ENCODE data around the gene ECEL1.

ECEL1 gene

DNA sequence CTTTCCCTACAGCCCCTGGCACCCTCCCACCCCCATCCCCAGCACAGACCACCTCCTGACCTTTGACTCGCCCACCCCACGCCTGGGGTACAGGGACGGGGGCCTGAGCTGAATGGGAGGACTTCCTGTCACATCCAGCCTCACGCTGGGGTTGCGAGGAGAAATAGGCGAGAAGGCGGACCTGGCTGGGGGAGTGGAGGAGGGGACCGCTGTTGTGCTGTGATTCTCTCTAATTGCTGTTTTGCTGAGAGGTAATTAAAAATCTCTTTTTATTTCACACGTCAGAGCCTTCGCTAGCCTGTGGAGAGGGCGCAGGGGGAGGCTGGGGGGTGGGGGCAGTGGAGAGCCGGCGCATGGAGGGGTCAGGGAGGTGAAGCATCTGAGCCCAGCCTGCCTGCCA lies 9.7 kb upstream of the ECEL1 start:
- no peak for DNase-seq (ENCODE audit: low spot score)

DNA sequence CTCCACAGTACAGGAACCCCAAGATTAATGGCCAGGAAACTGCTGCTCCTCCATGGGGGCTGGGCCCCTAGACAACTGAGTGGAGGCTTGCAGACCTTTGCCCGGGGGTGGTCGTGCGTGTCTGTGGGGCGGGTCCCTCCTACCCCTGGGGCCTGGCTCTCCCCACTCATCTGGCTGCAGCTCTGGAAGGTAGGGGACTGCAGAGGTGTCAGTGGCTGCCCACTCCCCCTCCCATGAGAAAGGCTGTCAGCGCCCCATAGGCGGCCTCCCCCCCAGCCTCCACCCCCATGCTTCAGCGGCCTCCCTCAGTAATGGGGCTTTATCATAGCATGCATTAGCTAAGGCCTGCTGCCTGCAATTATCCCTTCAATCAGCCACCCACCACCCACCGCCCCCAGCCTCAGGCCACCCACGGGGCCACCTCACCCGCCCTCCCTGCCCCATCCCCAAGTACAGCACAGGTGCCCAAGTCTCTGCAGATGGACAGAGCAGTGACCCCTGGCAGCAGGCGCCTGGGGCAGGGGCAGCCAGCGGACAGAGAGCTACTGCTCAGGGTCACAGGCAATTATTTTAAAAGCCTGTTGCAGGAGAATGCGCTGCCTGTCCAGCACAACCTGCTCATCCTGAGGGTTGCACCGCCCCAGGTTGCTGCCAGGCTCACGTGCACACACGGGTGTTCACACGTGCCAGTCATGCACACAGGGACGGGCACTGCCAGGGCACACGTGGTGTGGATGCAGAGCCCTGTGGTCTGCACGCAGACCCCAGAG lies 9.1 kb upstream of the ECEL1 start:
- DNase-seq (ENCODE audit: low spot score): no peak

GRCh38 chr2:232495292-232495691 lies 7.7 kb upstream of the ECEL1 start:
- no peak for DNase-seq (ENCODE audit: low spot score)

- DNase-seq (ENCODE audit: low spot score): no peak
These were observed 6.9 kb upstream of the ECEL1 start for GRCh38 chr2:232494542-232494941.

GRCh38 chr2:232493701-232494474 lies 6.3 kb upstream of the ECEL1 start:
- no peak for DNase-seq (ENCODE audit: low spot score)

GRCh38 chr2:232492963-232493700 lies 5.5 kb upstream of the ECEL1 start:
- DNase-seq (ENCODE audit: low spot score): no peak

GRCh38 chr2:232492236-232492848 lies 4.7 kb upstream of the ECEL1 start:
- DNase-seq (ENCODE audit: low spot score): no peak

DNA sequence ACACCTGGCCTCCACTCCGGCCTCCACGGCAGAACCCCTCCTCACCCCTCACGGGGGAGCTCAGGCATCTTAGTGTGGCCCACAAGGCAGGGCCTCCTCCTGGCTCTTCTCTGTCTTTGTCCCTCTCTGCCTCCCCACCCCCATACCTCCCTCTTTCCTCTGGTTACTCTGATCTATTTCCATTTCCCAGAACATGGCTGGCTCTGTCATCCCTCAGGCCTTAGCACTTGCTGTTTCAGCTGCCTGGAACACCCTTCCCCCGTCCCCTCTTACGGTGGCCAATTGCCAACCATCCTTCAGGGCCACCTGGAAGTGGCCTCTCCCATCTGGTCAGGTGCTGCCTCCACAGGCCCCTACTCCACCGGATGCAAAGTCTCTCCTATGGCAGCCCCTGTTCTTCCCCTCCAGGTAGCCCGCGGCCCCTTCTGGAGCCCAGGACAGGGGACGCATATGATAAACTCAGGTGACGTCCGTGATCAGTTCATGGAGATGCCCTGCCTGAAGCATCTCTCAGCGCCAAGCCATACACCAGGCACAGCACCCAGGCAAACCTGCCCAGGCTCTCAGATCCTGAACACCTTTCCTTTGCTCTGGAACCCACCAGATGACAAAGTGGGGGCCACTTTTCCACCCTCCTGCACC lies 3.6 kb upstream of the ECEL1 start:
- no peak for DNase-seq (ENCODE audit: low spot score)

- DNase-seq (ENCODE audit: low spot score): no peak
These were observed 2.8 kb upstream of the ECEL1 start for GRCh38 chr2:232490221-232491138.

GRCh38 chr2:232489516-232490220 lies 2.0 kb upstream of the ECEL1 start:
- DNase-seq (ENCODE audit: low spot score): no peak

GRCh38 chr2:232488721-232489300 lies 1.2 kb upstream of the ECEL1 start:
- no peak for DNase-seq (ENCODE audit: low spot score)

GRCh38 chr2:232488097-232488711 lies 570 bp upstream of the ECEL1 start:
- no peak for DNase-seq (ENCODE audit: low spot score)

DNA sequence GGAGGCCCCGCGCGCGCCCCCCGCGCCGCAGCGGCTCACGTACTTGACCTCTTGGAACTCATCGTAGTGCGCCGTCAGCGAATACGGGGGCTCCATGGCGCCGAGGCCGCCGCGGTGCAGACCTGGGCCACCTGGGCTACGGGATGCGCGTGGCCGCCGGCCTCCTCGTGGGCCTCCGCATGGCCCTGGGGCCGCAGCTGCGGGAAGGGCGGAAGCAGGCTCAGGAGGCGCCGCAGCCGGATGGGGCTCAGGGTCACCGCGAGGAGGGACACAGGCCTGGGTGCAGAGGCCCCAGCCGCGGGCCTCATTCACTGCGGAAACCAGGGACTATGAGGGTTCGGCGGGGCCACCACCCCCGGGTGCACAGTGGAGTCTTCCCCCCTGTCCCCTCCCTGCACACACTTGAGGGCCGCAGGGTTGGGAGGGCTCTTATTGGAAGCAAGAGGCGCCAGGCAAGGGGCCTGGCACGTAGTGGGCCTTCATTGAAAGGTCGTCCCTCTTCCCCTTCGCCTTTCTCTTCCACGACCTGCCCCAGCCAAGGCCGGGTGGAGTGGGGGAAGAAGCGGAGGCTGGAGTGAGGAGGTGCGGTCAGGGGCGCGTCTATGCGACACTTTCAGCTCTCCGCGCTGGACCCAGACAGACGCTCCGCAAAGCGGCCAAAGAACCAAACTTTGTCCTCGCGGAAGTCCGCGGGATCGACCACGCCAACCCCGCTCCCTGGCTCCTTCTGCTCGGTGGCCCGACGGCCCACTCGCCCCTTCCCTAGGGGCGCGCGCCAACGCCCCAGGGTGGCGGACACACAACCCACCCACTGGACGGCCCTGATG lies 863 bp downstream of the ECEL1 start:
- no peak for DNase-seq (ENCODE audit: low spot score)

- DNase-seq (ENCODE audit: low spot score): no peak
These were observed 1.7 kb downstream of the ECEL1 start for GRCh38 chr2:232485757-232486557.

GRCh38 chr2:232485348-232485756 lies 2.3 kb downstream of the ECEL1 start:
- no peak for DNase-seq (ENCODE audit: low spot score)

- DNase-seq (ENCODE audit: low spot score): no peak
These were observed 2.8 kb downstream of the ECEL1 start for GRCh38 chr2:232484628-232485347.

Measured in HuH-7.5 (cell line).